ENCODE data around the gene TMEM87B. TPM values are rescaled to one million over a fixed set of nuclear protein-coding genes. Genes with fewer than 3 reads are reported as not detected.

TMEM87B gene
- total RNA-seq, 1 experiment from 2014 or later: 10.5 TPM

GRCh38 chr2:112140899-112141625 lies 86.0 kb downstream of the TMEM87B start:
- Mint-ChIP-seq H3K4me1 (peaks cover 6 to 18% of the 10 kb centered on the region in 2 experiments), H3K36me3 (ENCODE audit: insufficient read depth in 1 of 3, low read depth in 3 of 3) (peaks cover 0 to 5% (median 0%) of the 10 kb centered on the region in 3 experiments; a peak in 2 of 7 replicates), H3K9me3 (no peaks in the 10 kb centered on the region; a peak in 1 of 5 replicates), H3K27ac (no peak overlapping the region), H3K4me3 (peak overlapping the region; percentile 58 to 82), H3K27me3 (ENCODE audit: low read depth) (peaks cover 64% of the 10 kb centered on the region)
- no peak overlapping the region for H3T11ph ChIP-seq (ENCODE audit: low read length)
- H2BK15ac ChIP-seq (ENCODE audit: low read depth, low read length): no peak overlapping the region
- TF ChIP-seq CTCF (conservative IDR thresholded peaks at IDR 0.05): no peak
- H2BK120ac ChIP-seq (ENCODE audit: low read depth, low read length, poor library complexity, severe bottlenecking): no peak overlapping the region
- H3K79me1 ChIP-seq (ENCODE audit: insufficient read depth, low read depth, low read length, poor library complexity, severe bottlenecking): no peaks in the 10 kb centered on the region
- no CpG with 5 or more reads among the region's 20 CpGs for WGBS (ENCODE audit: extremely low coverage, insufficient read length, low lambda C conversion rate)
- H4K91ac ChIP-seq (ENCODE audit: insufficient read length, low read depth, low read length): no peak overlapping the region
- H4K20me1 ChIP-seq (ENCODE audit: control insufficient read depth, insufficient read depth, insufficient read length): no peaks in the 10 kb centered on the region
- H3K9me3 ChIP-seq (ENCODE audit: control insufficient read depth, low read depth, low read length): no peaks in the 10 kb centered on the region
- H3K9ac ChIP-seq (ENCODE audit: extremely low read depth, insufficient read length, low read length): no peak overlapping the region
- no peak overlapping the region for H2AFZ ChIP-seq (ENCODE audit: low read length)
- no peak overlapping the region for H3K27ac ChIP-seq (ENCODE audit: insufficient read length, low read depth, low read length)
- H3K14ac ChIP-seq (ENCODE audit: insufficient read depth, low read length): no peak overlapping the region
- no peak overlapping the region for H2AK5ac ChIP-seq (ENCODE audit: insufficient read length, low read length)
- H3K79me2 ChIP-seq (ENCODE audit: insufficient read depth, low read length): no peaks in the 10 kb centered on the region
- peaks cover 8% of the 10 kb centered on the region for H3K23me2 ChIP-seq (ENCODE audit: insufficient read length, low read depth, low read length, poor library complexity, severe bottlenecking)
- no peak overlapping the region for H3K18ac ChIP-seq (ENCODE audit: insufficient read length, low read depth, low read length)
- peak overlapping the region; percentile 39 for H3K4me2 ChIP-seq (ENCODE audit: insufficient read depth, insufficient read length, low read length)
- no peak overlapping the region for H2BK5ac ChIP-seq (ENCODE audit: insufficient read length, low read length)
- H3K4me1 ChIP-seq (ENCODE audit: insufficient read depth, low read length): no peaks in the 10 kb centered on the region
- no peak for DNase-seq
- H2BK20ac ChIP-seq (ENCODE audit: low read depth, low read length, poor library complexity, severe bottlenecking): no peak overlapping the region
- H2BK12ac ChIP-seq (ENCODE audit: insufficient read length, low read depth, low read length): no peak overlapping the region
- no peak overlapping the region for H3K23ac ChIP-seq (ENCODE audit: insufficient read length, low read depth, low read length)
- peaks cover 26% of the 10 kb centered on the region for H3K27me3 ChIP-seq (ENCODE audit: insufficient read depth, low read length)
- no peak overlapping the region for H4K5ac ChIP-seq (ENCODE audit: insufficient read length, low read depth, low read length)
- no peak overlapping the region for H4K8ac ChIP-seq (replicated peaks; ENCODE audit: insufficient read length, low read depth, low read length)
- H3K56ac ChIP-seq (ENCODE audit: insufficient read length, low read depth, low read length): no peak overlapping the region
- no peak overlapping the region for H3K4ac ChIP-seq (ENCODE audit: low read depth, low read length)
